H9 (cell line): ENCODE measurements around the gene PRKCB. TPM values are rescaled to one million over a fixed set of nuclear protein-coding genes. Genes with fewer than 3 reads are reported as not detected.

ENCODE experiments used
- DNase-seq: peaks from one replicate; pipeline ENCODE4 v3.0.0-alpha.2; 2017
- H2AFZ ChIP-seq: one replicate; pipeline ENCODE4 v1.6.1; 2013; ENCODE audit warnings: mild to moderate bottlenecking, low read length, control low read depth, moderate library complexity
- H2AK5ac ChIP-seq: 2 replicates; pipeline ENCODE4 v1.6.1; 2013; ENCODE audit warnings: low read length, control low read depth, mixed read lengths; ENCODE audit not compliant: insufficient read length
- H2BK120ac ChIP-seq: one replicate; pipeline ENCODE4 v1.6.1; 2013; ENCODE audit warnings: low read depth, mild to moderate bottlenecking, low read length, control low read depth, inconsistent platforms; ENCODE audit not compliant: poor library complexity, severe bottlenecking
- H2BK12ac ChIP-seq: 2 replicates; pipeline ENCODE4 v1.6.1; 2013; ENCODE audit warnings: low read length, control low read depth, mixed read lengths, low read depth; ENCODE audit not compliant: insufficient read length
- H2BK15ac ChIP-seq: 2 replicates; pipeline ENCODE4 v1.6.1; 2013; ENCODE audit warnings: low read depth, low read length, control low read depth
- H2BK20ac ChIP-seq: one replicate; pipeline ENCODE4 v1.6.1; 2013; ENCODE audit warnings: low read depth, mild to moderate bottlenecking, low read length, control low read depth, inconsistent platforms; ENCODE audit not compliant: poor library complexity, severe bottlenecking
- H2BK5ac ChIP-seq: 2 replicates; pipeline ENCODE4 v1.6.1; 2013; ENCODE audit warnings: low read length, control low read depth, mixed read lengths; ENCODE audit not compliant: insufficient read length
- H3K14ac ChIP-seq: 2 replicates; pipeline ENCODE4 v1.6.1; 2013; ENCODE audit warnings: low read length, control low read depth; ENCODE audit not compliant: insufficient read depth
- H3K18ac ChIP-seq: 2 replicates; pipeline ENCODE4 v1.6.1; 2013; ENCODE audit warnings: low read depth, mild to moderate bottlenecking, mixed read lengths, low read length, control low read depth; ENCODE audit not compliant: insufficient read length
- H3K23ac ChIP-seq: 2 replicates; pipeline ENCODE4 v1.6.1; 2013; ENCODE audit warnings: low read length, control low read depth, mixed read lengths, low read depth; ENCODE audit not compliant: insufficient read length
- H3K23me2 ChIP-seq: 2 replicates; pipeline ENCODE4 v1.6.1; 2013; ENCODE audit warnings: low read depth, mild to moderate bottlenecking, mixed read lengths, low read length, control low read depth; ENCODE audit not compliant: insufficient read length, poor library complexity, severe bottlenecking
- H3K27ac ChIP-seq: 2 replicates; pipeline ENCODE4 v1.5.1; 2013; ENCODE audit warnings: low read length, control low read depth, mixed read lengths, low read depth; ENCODE audit not compliant: insufficient read length
- H3K27me3 ChIP-seq: 2 replicates; pipeline ENCODE4 v1.6.1; 2013; ENCODE audit warnings: low read length, control low read depth, inconsistent platforms; ENCODE audit not compliant: insufficient read depth
- H3K4ac ChIP-seq: 2 replicates; pipeline ENCODE4 v1.6.1; 2013; ENCODE audit warnings: low read depth, mild to moderate bottlenecking, control low read depth, inconsistent platforms, low read length, moderate library complexity
- H3K4me1 ChIP-seq: 2 replicates; pipeline ENCODE4 v1.6.1; 2013; ENCODE audit warnings: low read length, control low read depth, inconsistent platforms; ENCODE audit not compliant: insufficient read depth
- H3K4me2 ChIP-seq: 2 replicates; pipeline ENCODE4 v1.6.1; 2013; ENCODE audit warnings: low read length, control low read depth, mixed read lengths; ENCODE audit not compliant: insufficient read length, insufficient read depth
- H3K56ac ChIP-seq: 2 replicates; pipeline ENCODE4 v1.6.1; 2013; ENCODE audit warnings: low read depth, mild to moderate bottlenecking, mixed read lengths, low read length, control low read depth; ENCODE audit not compliant: insufficient read length
- H3K79me1 ChIP-seq: 2 replicates; pipeline ENCODE4 v1.6.1; 2013; ENCODE audit warnings: low read depth, mild to moderate bottlenecking, moderate library complexity, low read length, control low read depth, inconsistent platforms; ENCODE audit not compliant: insufficient read depth, poor library complexity, severe bottlenecking
- H3K79me2 ChIP-seq: 2 replicates; pipeline ENCODE4 v1.6.1; 2013; ENCODE audit warnings: low read length, control low read depth, inconsistent platforms; ENCODE audit not compliant: insufficient read depth
- H3K9ac ChIP-seq: 2 replicates; pipeline ENCODE4 v1.6.1; 2013; ENCODE audit warnings: low read length, control low read depth, mixed read lengths; ENCODE audit not compliant: insufficient read length; ENCODE audit errors: extremely low read depth
- H3K9me3 ChIP-seq: one replicate; pipeline ENCODE4 v1.6.1; 2013; ENCODE audit warnings: low read depth, low read length, inconsistent platforms; ENCODE audit not compliant: control insufficient read depth
- H3T11ph ChIP-seq: one replicate; pipeline ENCODE4 v1.6.1; 2013; ENCODE audit warnings: mild to moderate bottlenecking, low read length, control low read depth, inconsistent platforms
- H4K20me1 ChIP-seq: one replicate; pipeline ENCODE4 v1.6.1; 2013; ENCODE audit not compliant: control insufficient read depth, insufficient read length, insufficient read depth
- H4K5ac ChIP-seq: 2 replicates; pipeline ENCODE4 v1.6.1; 2013; ENCODE audit warnings: low read depth, mild to moderate bottlenecking, mixed read lengths, low read length, control low read depth; ENCODE audit not compliant: insufficient read length
- H4K8ac ChIP-seq: replicated peaks from 2 replicates; pipeline ENCODE4 v1.6.1; 2013; ENCODE audit warnings: low read length, control low read depth, mixed read lengths, low read depth; ENCODE audit not compliant: insufficient read length
- H4K91ac ChIP-seq: 2 replicates; pipeline ENCODE4 v1.6.1; 2013; ENCODE audit warnings: low read depth, mild to moderate bottlenecking, moderate library complexity, mixed read lengths, low read length, control low read depth; ENCODE audit not compliant: insufficient read length
- H3K27ac Mint-ChIP-seq, 3 experiments: 2 replicates in 2 of 3; 3 replicates in 1 of 3; pipeline ENCODE4 v1.8.0; 2020 to 2021; ENCODE audit warnings: mixed read lengths in 3 of 3, mild to moderate bottlenecking in 1 of 3, moderate library complexity in 1 of 3
- H3K27me3 Mint-ChIP-seq: 2 replicates; pipeline ENCODE4 v1.8.0; 2021; ENCODE audit warnings: low read depth, mild to moderate bottlenecking, moderate library complexity, mixed read lengths
- H3K36me3 Mint-ChIP-seq, 3 experiments: 2 replicates in 2 of 3; 3 replicates in 1 of 3; pipeline ENCODE4 v1.8.0; 2020 to 2021; ENCODE audit warnings: low read depth in 3 of 3, mixed read lengths in 3 of 3; ENCODE audit not compliant: insufficient read depth in 1 of 3
- H3K4me1 Mint-ChIP-seq, 2 experiments: 2 replicates each; pipeline ENCODE4 v1.8.0; 2020; ENCODE audit warnings: mixed read lengths in 2 of 2
- H3K4me3 Mint-ChIP-seq, 2 experiments: 2 replicates in 1 of 2; 3 replicates in 1 of 2; pipeline ENCODE4 v1.8.0; 2020 to 2021; ENCODE audit warnings: mild to moderate bottlenecking in 2 of 2, mixed read lengths in 2 of 2, moderate library complexity in 1 of 2
- H3K9me3 Mint-ChIP-seq, 2 experiments: 2 replicates in 1 of 2; 3 replicates in 1 of 2; pipeline ENCODE4 v1.8.0; 2020; ENCODE audit warnings: mild to moderate bottlenecking in 2 of 2, mixed read lengths in 2 of 2, moderate library complexity in 1 of 2
- WGBS: extraction: QIAGEN DNeasy Blood & Tissue Kit; methylation state at CpG from one replicate; pipeline ENCODE4 v1.1.7; 2013; ENCODE audit warnings: missing lambda C conversion rate, low lambda C conversion rate, mixed read lengths; ENCODE audit not compliant: insufficient read length; ENCODE audit errors: extremely low coverage; 5-methylcytosine and 5-hydroxymethylcytosine counted together
- total RNA-seq: library from RNA; stranded (reverse); gene quantifications from 2 replicates; pipeline ENCODE4 v1.2.1, GENCODE V29; 2021
- TF ChIP-seq, protein P1 (sequence below): fragments of 200-600 bp; sonication (generic); conservative IDR thresholded peaks from 3 replicates; pipeline ENCODE4 v1.8.0; 2021; ENCODE audit warnings: antibody characterized with exemption, mild to moderate bottlenecking

The PRKCB gene
- total RNA-seq, 1 experiment from 2014 or later: 7.0 TPM

- H4K20me1 ChIP-seq: no peaks in the 10 kb centered on the region
- no peaks in the 10 kb centered on the region for H3K27me3 ChIP-seq
- H3K18ac ChIP-seq: no peak overlapping the region
- H3K9me3 ChIP-seq: no peaks in the 10 kb centered on the region
- H4K91ac ChIP-seq: no peak overlapping the region
- no peak overlapping the region for H3K23ac ChIP-seq
- H3K27ac ChIP-seq: no peak overlapping the region
- no peak overlapping the region for H2BK120ac ChIP-seq
- Mint-ChIP-seq H3K36me3 (no peaks in the 10 kb centered on the region), H3K27me3 (peaks cover 34% of the 10 kb centered on the region), H3K4me1 (no peaks in the 10 kb centered on the region; a peak in 2 of 4 replicates), H3K27ac (no peak overlapping the region), H3K4me3 (no peak overlapping the region), H3K9me3 (no peaks in the 10 kb centered on the region)
- no peaks in the 10 kb centered on the region for H3K79me1 ChIP-seq
- H3K14ac ChIP-seq: no peak overlapping the region
- no peak overlapping the region for H2AK5ac ChIP-seq
- no peak overlapping the region for H2BK15ac ChIP-seq
- no peak overlapping the region for H4K8ac ChIP-seq
- H4K5ac ChIP-seq: no peak overlapping the region
- WGBS: no CpG with 5 or more reads among the region's 4 CpGs
- H3K56ac ChIP-seq: no peak overlapping the region
- no peak overlapping the region for H2BK12ac ChIP-seq
- no peaks in the 10 kb centered on the region for H3K4me1 ChIP-seq
- H3K79me2 ChIP-seq: no peaks in the 10 kb centered on the region
- H2AFZ ChIP-seq: no peak overlapping the region
- DNase-seq: no peak
- no peak overlapping the region for H3K9ac ChIP-seq
- no peak overlapping the region for H3T11ph ChIP-seq
- no peak overlapping the region for H2BK20ac ChIP-seq
- TF ChIP-seq, protein P1, sequence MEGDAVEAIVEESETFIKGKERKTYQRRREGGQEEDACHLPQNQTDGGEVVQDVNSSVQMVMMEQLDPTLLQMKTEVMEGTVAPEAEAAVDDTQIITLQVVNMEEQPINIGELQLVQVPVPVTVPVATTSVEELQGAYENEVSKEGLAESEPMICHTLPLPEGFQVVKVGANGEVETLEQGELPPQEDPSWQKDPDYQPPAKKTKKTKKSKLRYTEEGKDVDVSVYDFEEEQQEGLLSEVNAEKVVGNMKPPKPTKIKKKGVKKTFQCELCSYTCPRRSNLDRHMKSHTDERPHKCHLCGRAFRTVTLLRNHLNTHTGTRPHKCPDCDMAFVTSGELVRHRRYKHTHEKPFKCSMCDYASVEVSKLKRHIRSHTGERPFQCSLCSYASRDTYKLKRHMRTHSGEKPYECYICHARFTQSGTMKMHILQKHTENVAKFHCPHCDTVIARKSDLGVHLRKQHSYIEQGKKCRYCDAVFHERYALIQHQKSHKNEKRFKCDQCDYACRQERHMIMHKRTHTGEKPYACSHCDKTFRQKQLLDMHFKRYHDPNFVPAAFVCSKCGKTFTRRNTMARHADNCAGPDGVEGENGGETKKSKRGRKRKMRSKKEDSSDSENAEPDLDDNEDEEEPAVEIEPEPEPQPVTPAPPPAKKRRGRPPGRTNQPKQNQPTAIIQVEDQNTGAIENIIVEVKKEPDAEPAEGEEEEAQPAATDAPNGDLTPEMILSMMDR: no peak
- H3K4ac ChIP-seq: no peak overlapping the region
- H3K23me2 ChIP-seq: no peaks in the 10 kb centered on the region
- no peak overlapping the region for H3K4me2 ChIP-seq
- no peak overlapping the region for H2BK5ac ChIP-seq
These were observed 14.3 kb upstream of the PRKCB start for GRCh38 chr16:23821467-23821866.
